Melanocyte of skin (primary cell): ENCODE measurements around the gene CHFR. TPM values are rescaled to one million over a fixed set of nuclear protein-coding genes. Genes with fewer than 3 reads are reported as not detected.

Experiments
- total RNA-seq, 2 donors: library from RNA; depleted of rRNA; stranded (reverse); fragments of >200 nt; gene quantifications; 2 replicates each; pipeline ENCODE4 v1.2.3, GENCODE V29; 2012

The CHFR gene, protein sequence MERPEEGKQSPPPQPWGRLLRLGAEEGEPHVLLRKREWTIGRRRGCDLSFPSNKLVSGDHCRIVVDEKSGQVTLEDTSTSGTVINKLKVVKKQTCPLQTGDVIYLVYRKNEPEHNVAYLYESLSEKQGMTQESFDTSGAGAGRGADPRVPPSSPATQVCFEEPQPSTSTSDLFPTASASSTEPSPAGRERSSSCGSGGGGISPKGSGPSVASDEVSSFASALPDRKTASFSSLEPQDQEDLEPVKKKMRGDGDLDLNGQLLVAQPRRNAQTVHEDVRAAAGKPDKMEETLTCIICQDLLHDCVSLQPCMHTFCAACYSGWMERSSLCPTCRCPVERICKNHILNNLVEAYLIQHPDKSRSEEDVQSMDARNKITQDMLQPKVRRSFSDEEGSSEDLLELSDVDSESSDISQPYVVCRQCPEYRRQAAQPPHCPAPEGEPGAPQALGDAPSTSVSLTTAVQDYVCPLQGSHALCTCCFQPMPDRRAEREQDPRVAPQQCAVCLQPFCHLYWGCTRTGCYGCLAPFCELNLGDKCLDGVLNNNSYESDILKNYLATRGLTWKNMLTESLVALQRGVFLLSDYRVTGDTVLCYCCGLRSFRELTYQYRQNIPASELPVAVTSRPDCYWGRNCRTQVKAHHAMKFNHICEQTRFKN
- total RNA-seq, result 10 to 100 TPM; 37.6 to 41.0 TPM

DNA sequence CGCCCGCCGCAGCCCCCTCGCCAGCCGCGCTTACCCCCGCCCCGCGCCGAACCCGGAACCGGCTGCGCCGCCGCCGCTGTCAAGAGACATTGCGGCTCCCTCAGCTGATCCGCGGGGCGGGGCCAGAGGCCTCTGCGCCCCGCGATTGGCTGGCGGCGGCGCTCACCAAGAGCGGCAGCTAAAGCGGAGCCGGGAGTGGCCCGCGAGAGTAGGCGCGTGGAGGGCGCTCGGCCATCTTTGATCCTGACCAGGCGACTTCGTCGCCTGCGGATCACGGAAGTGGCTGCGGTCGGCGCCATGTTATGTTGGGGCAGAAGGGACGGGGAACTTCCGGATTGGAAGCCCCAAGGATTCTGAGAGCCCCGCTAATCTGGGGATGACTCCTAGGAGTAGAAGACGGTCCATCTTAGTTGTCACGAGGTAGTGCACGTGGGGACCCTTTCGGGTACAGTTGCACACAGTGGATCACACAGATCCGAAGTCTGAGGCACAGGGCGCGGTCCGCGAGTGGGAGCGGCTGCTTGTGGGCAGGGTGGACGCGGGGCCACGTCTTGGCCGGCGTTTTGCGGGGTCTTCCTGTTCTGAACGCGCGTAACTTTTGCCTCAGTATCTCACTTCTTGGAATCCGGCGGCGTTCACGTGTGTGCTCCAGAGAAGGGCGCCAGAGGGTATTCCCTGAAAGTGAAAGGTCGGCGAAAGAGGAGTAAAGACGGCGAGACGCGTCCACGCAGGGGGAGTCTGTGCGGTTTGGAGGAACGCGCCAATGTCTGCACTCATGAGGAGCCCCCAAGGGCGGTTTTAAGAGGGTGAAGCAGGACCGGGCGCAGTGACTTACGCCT, at the start of gene CHFR:
CHFR (minus strand) TSS at position 93 of the 839 bp plus-strand sequence. CDS start 277 bp downstream, outside the sequence.

DNA sequence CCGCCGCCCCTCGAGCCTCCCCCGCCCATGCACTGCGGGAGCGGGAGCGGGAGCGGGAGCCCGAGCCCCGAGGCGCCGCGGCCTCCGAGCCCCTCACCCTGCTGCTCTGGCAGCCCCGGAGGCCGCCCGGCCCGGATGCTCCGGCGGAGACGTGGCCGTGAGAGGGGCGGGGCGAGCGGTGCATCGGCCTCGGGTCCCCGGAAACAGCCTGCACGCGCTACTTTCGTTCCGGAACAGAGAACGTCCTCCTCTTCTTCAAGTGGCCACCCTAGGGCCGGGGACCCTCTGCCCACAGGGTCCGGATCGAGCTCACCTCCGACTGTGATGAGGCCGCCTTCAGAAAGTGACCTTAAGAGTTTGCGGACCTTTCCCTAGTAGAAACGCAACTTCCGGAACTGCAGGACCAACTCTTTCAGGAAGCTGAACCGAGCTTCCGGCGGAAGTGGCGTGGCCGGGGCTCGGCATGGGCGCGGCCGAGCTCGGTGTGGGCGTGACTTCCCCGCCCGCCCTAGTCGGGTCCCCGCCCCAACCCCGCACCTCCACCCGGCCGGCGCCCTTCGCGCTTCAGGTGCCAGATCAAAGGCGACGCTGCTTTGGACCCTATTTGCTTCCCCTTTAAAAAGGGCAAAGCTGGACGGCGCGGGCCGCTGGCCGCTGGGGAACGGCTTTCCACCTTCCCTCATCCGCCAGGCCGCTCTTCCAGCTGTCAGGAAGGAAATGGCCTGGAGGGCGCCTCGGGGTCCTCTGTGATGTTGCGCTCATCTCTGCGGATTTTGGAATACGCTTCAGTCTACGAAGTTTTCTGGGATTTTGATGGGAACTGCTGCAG, 58.5 kb downstream of the CHFR start, which contains the start of gene GOLGA3:
GOLGA3 (minus strand) TSS at position 164 of the 829 bp plus-strand sequence. CDS start 6,741 bp downstream, outside the sequence.

Other genes with a start within 250 kb of the CHFR start
- gene POLE, start 200.3 kb downstream of the CHFR start, total RNA-seq, result 10 to 100 TPM; 11.7 to 43.6 TPM
- 1 to 10 TPM; 6.0 to 8.6 TPM for gene PXMP2, start 200.0 kb downstream of the CHFR start, total RNA-seq
- 10 to 100 TPM; 29.3 to 52.6 TPM for gene PGAM5, start 176.8 kb downstream of the CHFR start, total RNA-seq
- gene ANKLE2, start 125.8 kb downstream of the CHFR start, total RNA-seq, result 10 to 100 TPM; 43.0 to 57.6 TPM
- gene GOLGA3, start 58.7 kb downstream of the CHFR start, total RNA-seq, result 10 to 100 TPM; 59.9 to 62.3 TPM
- 10 to 100 TPM in 1 of 2 donors, 1 to 10 TPM in 1; 6.5 to 10.3 TPM for gene ZNF605, start 68.7 kb upstream of the CHFR start, total RNA-seq
- gene ZNF26, start 98.8 kb upstream of the CHFR start, total RNA-seq, result 10 to 100 TPM; 15.0 to 17.9 TPM
- gene ZNF84, start 149.9 kb upstream of the CHFR start, total RNA-seq, result 10 to 100 TPM; 13.7 to 15.8 TPM
- gene ZNF140, start 193.3 kb upstream of the CHFR start, total RNA-seq, result 10 to 100 TPM; 12.0 to 13.1 TPM
- gene ZNF891, start 242.7 kb upstream of the CHFR start, total RNA-seq, result under 1 TPM; 0.67 to 0.69 TPM
- 1 to 10 TPM; 4.7 to 6.9 TPM for gene ZNF10, start 243.0 kb upstream of the CHFR start, total RNA-seq